ENCODE results near the gene CPA4.

- TF ChIP-seq, protein P1, sequence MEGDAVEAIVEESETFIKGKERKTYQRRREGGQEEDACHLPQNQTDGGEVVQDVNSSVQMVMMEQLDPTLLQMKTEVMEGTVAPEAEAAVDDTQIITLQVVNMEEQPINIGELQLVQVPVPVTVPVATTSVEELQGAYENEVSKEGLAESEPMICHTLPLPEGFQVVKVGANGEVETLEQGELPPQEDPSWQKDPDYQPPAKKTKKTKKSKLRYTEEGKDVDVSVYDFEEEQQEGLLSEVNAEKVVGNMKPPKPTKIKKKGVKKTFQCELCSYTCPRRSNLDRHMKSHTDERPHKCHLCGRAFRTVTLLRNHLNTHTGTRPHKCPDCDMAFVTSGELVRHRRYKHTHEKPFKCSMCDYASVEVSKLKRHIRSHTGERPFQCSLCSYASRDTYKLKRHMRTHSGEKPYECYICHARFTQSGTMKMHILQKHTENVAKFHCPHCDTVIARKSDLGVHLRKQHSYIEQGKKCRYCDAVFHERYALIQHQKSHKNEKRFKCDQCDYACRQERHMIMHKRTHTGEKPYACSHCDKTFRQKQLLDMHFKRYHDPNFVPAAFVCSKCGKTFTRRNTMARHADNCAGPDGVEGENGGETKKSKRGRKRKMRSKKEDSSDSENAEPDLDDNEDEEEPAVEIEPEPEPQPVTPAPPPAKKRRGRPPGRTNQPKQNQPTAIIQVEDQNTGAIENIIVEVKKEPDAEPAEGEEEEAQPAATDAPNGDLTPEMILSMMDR (IDR thresholded peaks at IDR 0.05) = no peak
- TF ChIP-seq POLR2A (IDR thresholded peaks at IDR 0.05) = no peak
Measured at GRCh38 chr7:130303551-130303950, 10.6 kb downstream of the CPA4 start.

Measured in Peyer's patch (tissue), 4 donors.